Stimulated activated naive B cell treated with anti-CD40 and anti-IgM and Interleukin-4, amounts not matched to agents 10 μg/mL and 1 μg/mL and 100 μg/mL, for 72 hours (primary cell): ENCODE measurements around the gene MASTL.
"Not testable (repeated sequence)": the region's sequence is repeated elsewhere in the genome, so short reads cannot be mapped to it uniquely, and the experiment has no call there.

Experiments
- ATAC-seq, 2 donors: fragments of 150-1000 bp; cut with Tn5 transposase; replicated peaks; 2 replicates each; pipeline ENCODE4 v1.10.0; 2021; ENCODE audit warnings: moderate library complexity in 1 of 2
- DNase-seq: peaks from one replicate; pipeline ENCODE4 v3.0.0; 2021
- H3K27ac Mint-ChIP-seq: one replicate; pipeline ENCODE4 v1.8.0; 2022; ENCODE audit warnings: mild to moderate bottlenecking, mixed read lengths
- H3K27me3 Mint-ChIP-seq, 2 donors: one replicate each; pipeline ENCODE4 v1.8.0; 2022; ENCODE audit warnings: mixed read lengths in 2 of 2
- H3K36me3 Mint-ChIP-seq, 2 donors: one replicate each; pipeline ENCODE4 v1.8.0; 2022; ENCODE audit warnings: mixed read lengths in 2 of 2, mild to moderate bottlenecking in 1 of 2
- H3K4me1 Mint-ChIP-seq, 2 donors: one replicate each; pipeline ENCODE4 v1.8.0; 2022; ENCODE audit warnings: mixed read lengths in 2 of 2, mild to moderate bottlenecking in 1 of 2
- H3K4me3 Mint-ChIP-seq, 2 donors: one replicate each; pipeline ENCODE4 v1.8.0; 2022; ENCODE audit warnings: mild to moderate bottlenecking in 2 of 2, mixed read lengths in 2 of 2, moderate library complexity in 1 of 2
- H3K9me3 Mint-ChIP-seq, 2 donors: one replicate each; pipeline ENCODE4 v1.8.0; 2022; ENCODE audit warnings: mixed read lengths in 2 of 2, mild to moderate bottlenecking in 1 of 2

Gene MASTL

DNA sequence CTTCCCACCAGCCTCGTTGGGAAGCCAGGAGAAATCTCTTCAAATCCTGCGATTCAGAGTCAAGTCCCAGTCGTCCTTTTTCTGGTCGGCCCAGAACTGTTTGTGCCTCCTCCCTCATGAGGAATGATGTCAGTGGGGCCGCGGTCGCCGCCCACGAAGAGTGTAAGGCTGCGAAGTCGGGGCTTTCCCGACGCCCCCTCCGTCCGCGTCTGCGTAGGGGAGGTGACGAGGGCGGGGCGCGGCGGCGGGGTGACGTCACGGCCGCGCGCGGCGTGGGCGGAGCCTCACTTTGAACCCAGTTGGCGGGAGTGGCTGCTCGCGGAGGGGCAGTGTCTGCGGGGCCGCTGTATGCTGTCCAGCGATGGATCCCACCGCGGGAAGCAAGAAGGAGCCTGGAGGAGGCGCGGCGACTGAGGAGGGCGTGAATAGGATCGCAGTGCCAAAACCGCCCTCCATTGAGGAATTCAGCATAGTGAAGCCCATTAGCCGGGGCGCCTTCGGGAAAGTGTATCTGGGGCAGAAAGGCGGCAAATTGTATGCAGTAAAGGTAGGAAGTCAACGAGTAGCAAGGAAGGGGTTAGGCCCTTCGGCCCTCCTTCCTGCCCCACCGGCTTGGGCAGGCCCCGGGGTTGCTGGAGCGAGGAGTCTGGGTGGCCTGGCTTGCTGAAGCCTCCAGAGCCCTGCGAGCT, at the start of gene MASTL:
TSS of gene MASTL (plus strand) at position 287 of the 689 bp plus-strand sequence. CDS start at position 362, 75 bp downstream.
- no peaks in the 10 kb centered on the region for H3K27me3 Mint-ChIP-seq
- H3K9me3 Mint-ChIP-seq = peaks cover 0 to 2% of the 10 kb centered on the region in 2 donors
- peaks cover 23 to 51% of the 10 kb centered on the region in 2 donors for H3K4me1 Mint-ChIP-seq
- H3K4me3 Mint-ChIP-seq = peak within 1 kb of the TSS; percentile 97 to 98
- peak; percentile 81 to 88 for ATAC-seq
- peak; percentile 93 for DNase-seq
- H3K27ac Mint-ChIP-seq = peak within 1 kb of the TSS; percentile 100
- H3K36me3 Mint-ChIP-seq = peaks cover 33 to 40% of the 10 kb centered on the region in 2 donors

GRCh38 chr10:27108165-27108564, 47.0 kb upstream of the MASTL start:
- Mint-ChIP-seq H3K27ac (no peak overlapping the region), H3K36me3 (peaks cover 25 to 35% of the 10 kb centered on the region in 2 donors), H3K4me1 (no peaks in the 10 kb centered on the region), H3K9me3 (no peaks in the 10 kb centered on the region), H3K4me3 (no peak overlapping the region), H3K27me3 (no peaks in the 10 kb centered on the region)
- ATAC-seq (no peak), DNase-seq (no peak)

DNA sequence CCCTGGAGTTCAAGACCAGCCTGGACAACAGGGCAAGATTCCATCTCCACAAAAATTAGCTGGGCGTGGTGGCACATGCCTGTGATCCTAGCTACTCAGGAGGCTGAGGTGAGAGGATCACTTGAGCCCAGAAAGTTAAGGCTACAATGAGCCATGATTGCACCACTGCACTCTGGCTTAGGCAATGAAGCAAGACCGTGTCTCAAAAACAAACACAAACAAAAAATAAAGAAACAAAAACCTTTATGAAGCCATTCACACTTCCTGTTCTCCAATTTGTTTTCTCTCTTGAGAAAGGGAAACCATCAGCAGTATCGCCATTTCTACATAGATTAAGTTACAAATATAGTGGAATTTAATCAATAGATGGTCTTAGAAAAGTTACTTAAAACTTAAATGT, 20.8 kb upstream of the MASTL start:
- Mint-ChIP-seq H3K27me3 (no peaks in the 10 kb centered on the region), H3K36me3 (peaks cover 32 to 35% of the 10 kb centered on the region in 2 donors), H3K9me3 (no peaks in the 10 kb centered on the region), H3K4me3 (no peak overlapping the region), H3K27ac (no peak overlapping the region), H3K4me1 (peaks cover 0 to 24% of the 10 kb centered on the region in 2 donors)
- DNase-seq (no peak), ATAC-seq (no peak)

DNA sequence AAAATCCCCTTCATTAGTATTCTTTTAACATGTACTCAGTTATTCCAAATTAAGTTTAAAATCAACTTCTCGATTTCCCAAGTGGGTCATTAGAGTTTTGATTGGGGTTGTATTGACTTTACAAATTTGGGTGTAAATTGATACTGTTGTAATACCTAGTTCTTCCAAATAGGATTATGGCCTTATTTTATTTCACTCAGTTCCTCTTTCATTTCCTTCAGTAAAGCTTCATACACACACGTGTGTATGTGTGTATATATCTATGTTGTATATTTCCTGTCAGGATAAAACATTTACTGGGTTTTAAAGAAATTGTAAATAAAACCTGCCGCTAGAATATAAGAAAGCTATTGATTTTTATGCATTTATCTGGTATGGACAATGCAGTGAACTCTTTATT, 16.9 kb upstream of the MASTL start:
- H3K4me1 Mint-ChIP-seq = peaks cover 0 to 7% of the 10 kb centered on the region in 2 donors
- H3K27ac Mint-ChIP-seq = no peak overlapping the region
- H3K36me3 Mint-ChIP-seq = peaks cover 28 to 32% of the 10 kb centered on the region in 2 donors
- no peaks in the 10 kb centered on the region for H3K27me3 Mint-ChIP-seq
- no peaks in the 10 kb centered on the region for H3K9me3 Mint-ChIP-seq
- DNase-seq (no peak), ATAC-seq (peak in 1 of 2 donors; percentile 52)
- H3K4me3 Mint-ChIP-seq = no peak overlapping the region

- Mint-ChIP-seq H3K27me3 (no peaks in the 10 kb centered on the region), H3K4me1 (peaks cover under 1 to 3% of the 10 kb centered on the region in 2 donors), H3K36me3 (peaks cover 32 to 33% of the 10 kb centered on the region in 2 donors), H3K9me3 (no peaks in the 10 kb centered on the region), H3K27ac (no peak overlapping the region), H3K4me3 (no peak overlapping the region)
- no peak for ATAC-seq
- no peak for DNase-seq
Measured at GRCh38 chr10:27143686-27144085, 11.5 kb upstream of the MASTL start.

- H3K36me3 Mint-ChIP-seq = peaks cover 24 to 36% of the 10 kb centered on the region in 2 donors
- DNase-seq (no peak), ATAC-seq (no peak)
- no peaks in the 10 kb centered on the region for H3K9me3 Mint-ChIP-seq
- H3K4me3 Mint-ChIP-seq = no peak overlapping the region
- H3K4me1 Mint-ChIP-seq = peaks cover 5 to 6% of the 10 kb centered on the region in 2 donors
- H3K27ac Mint-ChIP-seq = no peak overlapping the region
- H3K27me3 Mint-ChIP-seq = no peaks in the 10 kb centered on the region
Measured at GRCh38 chr10:27145937-27146336, 9.2 kb upstream of the MASTL start.

GRCh38 chr10:27147701-27148100, 7.5 kb upstream of the MASTL start:
- Mint-ChIP-seq H3K27ac (no peak overlapping the region), H3K4me3 (no peak overlapping the region), H3K36me3 (peaks cover 28 to 36% of the 10 kb centered on the region in 2 donors), H3K9me3 (no peaks in the 10 kb centered on the region), H3K27me3 (no peaks in the 10 kb centered on the region), H3K4me1 (peaks cover 12 to 20% of the 10 kb centered on the region in 2 donors)
- no peak for DNase-seq
- no peak for ATAC-seq

GRCh38 chr10:27150261-27150660, 4.9 kb upstream of the MASTL start:
- ATAC-seq (no peak), DNase-seq (no peak)
- Mint-ChIP-seq H3K36me3 (peaks cover 32 to 45% of the 10 kb centered on the region in 2 donors), H3K4me1 (peaks cover 20 to 34% of the 10 kb centered on the region in 2 donors), H3K27me3 (no peaks in the 10 kb centered on the region), H3K27ac (peak overlapping the region; percentile 63), H3K4me3 (no peak overlapping the region), H3K9me3 (no peaks in the 10 kb centered on the region)

GRCh38 chr10:27152687-27153086, 2.5 kb upstream of the MASTL start:
- Mint-ChIP-seq H3K4me1 (peaks cover 23 to 49% of the 10 kb centered on the region in 2 donors), H3K36me3 (peaks cover 32 to 40% of the 10 kb centered on the region in 2 donors), H3K4me3 (peak overlapping the region; percentile 97 to 98), H3K9me3 (peaks cover 0 to 2% of the 10 kb centered on the region in 2 donors), H3K27ac (peak overlapping the region; percentile 2), H3K27me3 (no peaks in the 10 kb centered on the region)
- no peak for DNase-seq
- ATAC-seq = no peak

DNA sequence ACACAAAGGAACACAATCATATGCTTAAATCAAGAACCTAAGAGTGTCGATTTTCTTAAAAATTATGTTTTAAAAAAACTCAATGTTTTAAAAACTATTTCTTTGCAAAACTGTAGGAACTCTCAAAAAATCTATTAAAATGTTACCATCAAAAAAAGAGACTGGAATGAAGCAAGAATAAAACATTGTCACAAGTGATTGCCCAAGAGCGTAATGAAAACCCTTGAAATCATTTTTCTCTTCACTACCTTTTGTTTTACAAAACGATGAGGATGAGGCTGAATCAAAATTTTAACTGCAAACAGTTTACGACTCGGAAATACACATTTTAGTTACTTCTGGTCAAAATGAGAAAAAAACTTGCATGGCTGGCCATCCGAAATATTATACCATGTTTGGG, 1.8 kb upstream of the MASTL start:
- H3K9me3 Mint-ChIP-seq = peaks cover 0 to 2% of the 10 kb centered on the region in 2 donors

DNA sequence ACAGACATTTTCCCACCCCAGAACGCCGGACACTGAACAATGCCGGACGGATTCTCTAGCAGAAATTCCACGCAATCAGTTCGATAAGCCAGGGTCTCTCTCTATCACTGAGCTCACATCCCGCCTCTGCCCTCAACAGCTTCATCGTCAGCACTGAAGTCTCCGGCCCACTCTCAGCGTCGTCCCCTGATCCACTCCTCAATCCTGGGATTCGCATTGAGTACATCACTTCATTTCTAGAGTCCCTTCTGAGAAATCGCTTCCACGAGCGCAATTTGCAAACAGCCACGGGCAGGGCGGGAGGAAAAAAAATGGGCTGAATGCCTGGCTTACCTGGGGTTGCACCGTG, 1.3 kb upstream of the MASTL start:
- peak overlapping the region; percentile 100 for H3K27ac Mint-ChIP-seq
- H3K27me3 Mint-ChIP-seq = no peaks in the 10 kb centered on the region
- peaks cover 32 to 44% of the 10 kb centered on the region in 2 donors for H3K36me3 Mint-ChIP-seq
- H3K4me3 Mint-ChIP-seq = peak overlapping the region; percentile 97 to 98
- ATAC-seq (peak; percentile 3 to 4), DNase-seq (no peak)
- peaks cover 0 to 2% of the 10 kb centered on the region in 2 donors for H3K9me3 Mint-ChIP-seq
- peaks cover 24 to 55% of the 10 kb centered on the region in 2 donors for H3K4me1 Mint-ChIP-seq

More for the DNA sequence above, 1.8 kb upstream of the MASTL start:
- Mint-ChIP-seq H3K4me3 (peak overlapping the region; percentile 97 to 98), H3K36me3 (peaks cover 33 to 44% of the 10 kb centered on the region in 2 donors), H3K4me1 (peaks cover 24 to 55% of the 10 kb centered on the region in 2 donors), H3K27ac (peak overlapping the region; percentile 100), H3K27me3 (no peaks in the 10 kb centered on the region)
- no peak for DNase-seq
- ATAC-seq = no peak

- not testable (repeated sequence) for DNase-seq, H3K9me3 Mint-ChIP-seq
- H3K36me3 Mint-ChIP-seq = peaks cover 32 to 37% of the 10 kb centered on the region in 2 donors
Measured at GRCh38 chr10:27156566-27156965, 1.4 kb downstream of the MASTL start.

GRCh38 chr10:27157150-27157549, 2.0 kb downstream of the MASTL start:
- H3K36me3 Mint-ChIP-seq = peaks cover 35 to 38% of the 10 kb centered on the region in 2 donors
- H3K4me1 Mint-ChIP-seq = peaks cover 20 to 40% of the 10 kb centered on the region in 2 donors
- DNase-seq (no peak), ATAC-seq (no peak)
- H3K9me3 Mint-ChIP-seq = peaks cover 0 to 2% of the 10 kb centered on the region in 2 donors
- peak overlapping the region; percentile 90 for H3K27ac Mint-ChIP-seq
- peak overlapping the region; percentile 97 to 98 for H3K4me3 Mint-ChIP-seq
- H3K27me3 Mint-ChIP-seq = no peaks in the 10 kb centered on the region

More at GRCh38 chr10:27156566-27156965, 1.4 kb downstream of the MASTL start:
- peaks cover 21 to 43% of the 10 kb centered on the region in 2 donors for H3K4me1 Mint-ChIP-seq
- H3K27me3 Mint-ChIP-seq, ATAC-seq: not testable (repeated sequence)
- H3K4me3 Mint-ChIP-seq = peak overlapping the region; percentile 97 to 98
- peak overlapping the region; percentile 90 for H3K27ac Mint-ChIP-seq

GRCh38 chr10:27158421-27158820, 3.3 kb downstream of the MASTL start:
- no peak for ATAC-seq
- H3K4me1 Mint-ChIP-seq = peaks cover 12 to 30% of the 10 kb centered on the region in 2 donors
- no peaks in the 10 kb centered on the region for H3K27me3 Mint-ChIP-seq
- no peak for DNase-seq
- H3K4me3 Mint-ChIP-seq = no peak overlapping the region
- H3K36me3 Mint-ChIP-seq = peaks cover 29 to 36% of the 10 kb centered on the region in 2 donors
- H3K9me3 Mint-ChIP-seq = peaks cover 0 to 2% of the 10 kb centered on the region in 2 donors
- H3K27ac Mint-ChIP-seq = no peak overlapping the region

DNA sequence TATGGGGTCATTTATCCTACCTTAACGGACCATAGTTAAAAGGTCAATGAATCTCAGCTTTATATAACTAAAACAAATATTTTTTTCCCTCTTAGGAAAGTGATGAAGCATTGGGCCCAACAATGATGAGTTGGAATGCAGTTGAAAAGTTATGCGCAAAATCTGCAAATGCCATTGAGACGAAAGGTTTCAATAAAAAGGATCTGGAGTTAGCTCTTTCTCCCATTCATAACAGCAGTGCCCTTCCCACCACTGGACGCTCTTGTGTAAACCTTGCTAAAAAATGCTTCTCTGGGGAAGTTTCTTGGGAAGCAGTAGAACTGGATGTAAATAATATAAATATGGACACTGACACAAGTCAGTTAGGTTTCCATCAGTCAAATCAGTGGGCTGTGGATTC, 14.7 kb downstream of the MASTL start:
- H3K4me3 Mint-ChIP-seq = no peak overlapping the region
- no peak for DNase-seq
- H3K27ac Mint-ChIP-seq = no peak overlapping the region
- H3K27me3 Mint-ChIP-seq = no peaks in the 10 kb centered on the region
- no peak for ATAC-seq
- no peaks in the 10 kb centered on the region for H3K9me3 Mint-ChIP-seq
- H3K4me1 Mint-ChIP-seq = peaks cover 0 to 13% of the 10 kb centered on the region in 2 donors
- H3K36me3 Mint-ChIP-seq = peaks cover 16 to 28% of the 10 kb centered on the region in 2 donors
